IMR-90 (cell line): ENCODE results near the gene IL1RAP.

ENCODE experiments used
- BHLHE40 ChIP-seq: fragments of 150-350 bp; IDR thresholded peaks from 2 replicates; pipeline ENCODE4 v1.6.1; 2016; ENCODE audit warnings: mild to moderate bottlenecking, low read depth, low read length
- CEBPB ChIP-seq: IDR thresholded peaks from 2 replicates; pipeline ENCODE4 v1.6.1; 2012; ENCODE audit warnings: low read depth, low read length, improper control_type of control experiment
- CTCF ChIP-seq: conservative IDR thresholded peaks from 2 replicates; pipeline ENCODE4 v1.5.1; 2012; ENCODE audit warnings: mild to moderate bottlenecking, low read depth, low read length, improper control_type of control experiment
- ELK1 ChIP-seq: fragments of 150-350 bp; IDR thresholded peaks from 2 replicates; pipeline ENCODE4 v1.6.1; 2016; ENCODE audit warnings: low read depth, mild to moderate bottlenecking, low read length, moderate library complexity, borderline replicate concordance
- FOS ChIP-seq: fragments of 150-350 bp; IDR thresholded peaks from 2 replicates; pipeline ENCODE4 v1.6.1; 2016; ENCODE audit warnings: low read depth, low read length
- MAFK ChIP-seq: IDR thresholded peaks from 2 replicates; pipeline ENCODE4 v1.6.1; 2012; ENCODE audit warnings: low read depth, low read length, improper control_type of control experiment
- MAZ ChIP-seq: IDR thresholded peaks from 2 replicates; pipeline ENCODE4 v1.6.1; 2012; ENCODE audit warnings: low read depth, mild to moderate bottlenecking, low read length, improper control_type of control experiment, moderate library complexity, borderline replicate concordance
- MXI1 ChIP-seq: IDR thresholded peaks from 2 replicates; pipeline ENCODE4 v1.6.1; 2012; ENCODE audit warnings: low read depth, mild to moderate bottlenecking, low read length, moderate library complexity, borderline replicate concordance
- NFE2L2 ChIP-seq: fragments of 150-350 bp; IDR thresholded peaks from 2 replicates; pipeline ENCODE4 v1.6.1; 2016; ENCODE audit warnings: low read depth, mild to moderate bottlenecking, low read length
- POLR2A ChIP-seq: IDR thresholded peaks from 2 replicates; pipeline ENCODE4 v1.6.1; 2012; ENCODE audit warnings: mild to moderate bottlenecking, low read depth, low read length
- RAD21 ChIP-seq: IDR thresholded peaks from 2 replicates; pipeline ENCODE4 v1.6.1; 2012; ENCODE audit warnings: low read length, improper control_type of control experiment
- RCOR1 ChIP-seq: IDR thresholded peaks from 2 replicates; pipeline ENCODE4 v1.6.1; 2012; ENCODE audit warnings: mild to moderate bottlenecking, low read length, improper control_type of control experiment; ENCODE audit not compliant: insufficient replicate concordance
- RFX5 ChIP-seq: IDR thresholded peaks from 2 replicates; pipeline ENCODE4 v1.8.0; 2012; ENCODE audit warnings: low read depth, mild to moderate bottlenecking, low read length, moderate library complexity
- SMC3 ChIP-seq: fragments of 150-350 bp; IDR thresholded peaks from 2 replicates; pipeline ENCODE4 v1.6.1; 2016; ENCODE audit warnings: low read depth, mild to moderate bottlenecking, antibody characterized with exemption, low read length, moderate library complexity

- TF ChIP-seq CTCF (no peak), NFE2L2 (no peak), POLR2A (no peak), RAD21 (no peak), RFX5 (no peak), BHLHE40 (no peak), CEBPB (no peak), MAZ (no peak), MAFK (no peak), MXI1 (no peak), ELK1 (no peak), SMC3 (no peak), FOS (no peak), RCOR1 (no peak)
Measured at GRCh38 chr3:190607021-190607420, 93.1 kb downstream of the IL1RAP start.
